GM12865 (cell line): ENCODE measurements around the gene ASPHD1.

Source experiments
- DNase-seq: peaks from one replicate; pipeline ENCODE4 v3.0.0; 2010; ENCODE audit warnings: low read depth
- H3K4me3 ChIP-seq: 2 replicates; pipeline ENCODE4 v1.5.1; 2011; ENCODE audit warnings: mild to moderate bottlenecking, low read depth, low read length, control low read depth
- TF ChIP-seq, protein P1 (sequence below): IDR thresholded peaks from 2 replicates; pipeline ENCODE4 v1.5.1; 2011; ENCODE audit warnings: low read length, control low read depth, low read depth, inconsistent platforms; ENCODE audit not compliant: insufficient read depth; ENCODE audit errors: missing control alignments

ASPHD1 gene

DNA sequence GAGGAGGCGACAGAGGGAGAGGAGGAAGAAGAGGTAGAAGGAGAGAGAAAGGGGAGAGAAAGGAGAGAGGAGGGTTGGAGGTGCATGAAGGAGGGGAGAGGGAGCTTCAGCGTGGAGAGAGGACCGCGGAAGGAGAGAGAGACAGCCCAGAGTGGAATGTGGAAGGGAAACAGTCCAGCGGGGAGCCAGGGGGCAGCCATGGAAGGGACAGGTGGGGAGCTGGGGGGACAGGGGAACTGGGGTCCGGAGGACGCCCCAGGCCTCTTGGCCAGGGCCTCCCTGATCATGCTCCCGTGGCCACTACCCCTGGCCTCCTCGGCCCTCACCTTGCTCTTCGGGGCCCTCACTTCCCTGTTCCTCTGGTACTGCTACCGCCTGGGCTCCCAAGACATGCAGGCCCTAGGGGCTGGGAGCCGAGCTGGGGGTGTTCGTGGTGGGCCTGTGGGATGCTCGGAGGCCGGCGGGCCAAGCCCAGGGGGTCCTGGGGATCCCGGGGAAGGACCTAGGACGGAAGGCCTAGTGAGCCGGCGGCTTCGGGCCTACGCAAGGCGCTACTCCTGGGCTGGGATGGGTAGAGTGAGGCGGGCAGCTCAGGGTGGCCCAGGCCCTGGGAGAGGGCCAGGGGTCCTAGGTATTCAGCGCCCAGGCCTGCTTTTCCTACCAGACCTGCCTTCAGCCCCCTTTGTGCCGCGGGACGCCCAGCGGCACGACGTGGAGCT lies 759 bp downstream of the ASPHD1 start:
- TF ChIP-seq, protein P1, sequence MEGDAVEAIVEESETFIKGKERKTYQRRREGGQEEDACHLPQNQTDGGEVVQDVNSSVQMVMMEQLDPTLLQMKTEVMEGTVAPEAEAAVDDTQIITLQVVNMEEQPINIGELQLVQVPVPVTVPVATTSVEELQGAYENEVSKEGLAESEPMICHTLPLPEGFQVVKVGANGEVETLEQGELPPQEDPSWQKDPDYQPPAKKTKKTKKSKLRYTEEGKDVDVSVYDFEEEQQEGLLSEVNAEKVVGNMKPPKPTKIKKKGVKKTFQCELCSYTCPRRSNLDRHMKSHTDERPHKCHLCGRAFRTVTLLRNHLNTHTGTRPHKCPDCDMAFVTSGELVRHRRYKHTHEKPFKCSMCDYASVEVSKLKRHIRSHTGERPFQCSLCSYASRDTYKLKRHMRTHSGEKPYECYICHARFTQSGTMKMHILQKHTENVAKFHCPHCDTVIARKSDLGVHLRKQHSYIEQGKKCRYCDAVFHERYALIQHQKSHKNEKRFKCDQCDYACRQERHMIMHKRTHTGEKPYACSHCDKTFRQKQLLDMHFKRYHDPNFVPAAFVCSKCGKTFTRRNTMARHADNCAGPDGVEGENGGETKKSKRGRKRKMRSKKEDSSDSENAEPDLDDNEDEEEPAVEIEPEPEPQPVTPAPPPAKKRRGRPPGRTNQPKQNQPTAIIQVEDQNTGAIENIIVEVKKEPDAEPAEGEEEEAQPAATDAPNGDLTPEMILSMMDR, result no peak
- H3K4me3 ChIP-seq, result no peak overlapping the region
- no peak for DNase-seq

DNA sequence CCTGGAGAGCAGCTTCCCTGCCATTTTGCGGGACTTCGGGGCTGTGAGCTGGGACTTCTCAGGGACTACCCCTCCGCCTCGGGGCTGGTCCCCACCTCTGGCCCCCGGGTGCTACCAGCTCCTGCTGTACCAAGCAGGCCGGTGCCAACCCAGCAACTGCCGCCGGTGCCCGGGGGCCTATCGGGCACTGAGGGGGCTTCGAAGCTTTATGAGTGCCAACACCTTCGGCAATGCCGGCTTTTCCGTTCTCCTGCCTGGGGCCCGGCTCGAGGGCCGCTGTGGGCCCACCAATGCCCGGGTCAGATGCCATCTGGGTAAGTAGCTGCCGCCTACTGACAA lies 1.3 kb downstream of the ASPHD1 start:
- no peak overlapping the region for H3K4me3 ChIP-seq
- DNase-seq, result no peak
- TF ChIP-seq, protein P1, result no peak

DNA sequence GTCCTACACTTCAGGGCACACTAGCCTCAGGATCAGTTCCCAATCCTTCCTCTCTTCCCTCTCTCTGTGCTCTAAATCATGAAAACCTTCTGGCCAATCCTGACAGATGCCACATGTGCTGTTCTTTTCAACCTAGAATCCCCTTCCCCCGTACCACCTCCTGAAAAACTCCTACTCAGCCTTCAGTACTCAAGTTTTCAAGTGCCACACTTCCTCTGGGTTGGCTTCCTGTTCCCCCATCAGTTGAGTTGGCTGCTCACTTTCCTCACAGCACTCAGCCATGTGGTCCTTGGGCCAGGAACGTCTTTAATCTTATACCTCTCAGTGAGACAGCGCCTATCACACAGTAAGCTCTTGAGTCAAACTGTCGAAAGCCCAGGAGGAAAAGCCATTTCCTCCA lies 3.3 kb downstream of the ASPHD1 start:
- no peak for DNase-seq
- no peak overlapping the region for H3K4me3 ChIP-seq
- TF ChIP-seq, protein P1, result no peak

DNA sequence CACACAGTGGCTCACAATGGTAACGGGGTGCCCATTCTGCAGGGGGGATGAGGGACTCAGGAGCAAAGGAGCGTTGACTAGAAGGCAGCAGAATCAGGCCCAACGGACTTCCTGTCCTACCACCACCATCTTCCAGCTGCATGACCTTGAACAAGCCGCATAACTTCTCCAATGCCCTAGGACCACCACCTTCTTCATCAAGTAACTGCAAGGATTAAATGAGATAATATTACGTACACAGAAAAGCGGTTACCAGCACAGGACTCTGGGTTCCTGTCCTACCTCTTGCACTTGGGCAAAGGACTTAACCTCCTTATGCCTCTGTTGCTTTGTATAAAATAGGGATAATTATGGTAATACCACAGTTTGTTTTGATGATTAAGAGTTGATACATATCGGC lies 4.7 kb downstream of the ASPHD1 start:
- TF ChIP-seq, protein P1, result no peak
- no peak overlapping the region for H3K4me3 ChIP-seq
- DNase-seq, result no peak

DNA sequence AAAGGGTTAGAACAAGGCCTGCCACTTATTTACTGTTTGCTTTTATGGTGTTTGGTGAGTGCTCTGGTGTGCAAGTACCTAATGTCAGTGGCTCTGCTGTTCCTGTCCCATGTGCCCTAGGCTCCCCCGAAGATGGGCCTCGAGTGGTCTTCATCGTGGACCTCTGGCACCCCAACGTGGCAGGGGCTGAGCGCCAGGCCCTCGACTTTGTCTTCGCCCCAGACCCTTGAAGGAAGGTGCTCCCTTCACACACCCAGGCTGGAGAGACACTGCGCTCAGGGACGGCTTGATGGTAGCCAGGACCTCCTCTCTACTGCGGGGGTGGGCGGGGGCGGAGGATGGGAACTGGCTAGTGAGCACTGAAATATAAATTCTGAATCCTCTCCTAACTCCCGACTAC lies 5.4 kb downstream of the ASPHD1 start:
- TF ChIP-seq, protein P1, result no peak
- no peak overlapping the region for H3K4me3 ChIP-seq
- no peak for DNase-seq

DNA sequence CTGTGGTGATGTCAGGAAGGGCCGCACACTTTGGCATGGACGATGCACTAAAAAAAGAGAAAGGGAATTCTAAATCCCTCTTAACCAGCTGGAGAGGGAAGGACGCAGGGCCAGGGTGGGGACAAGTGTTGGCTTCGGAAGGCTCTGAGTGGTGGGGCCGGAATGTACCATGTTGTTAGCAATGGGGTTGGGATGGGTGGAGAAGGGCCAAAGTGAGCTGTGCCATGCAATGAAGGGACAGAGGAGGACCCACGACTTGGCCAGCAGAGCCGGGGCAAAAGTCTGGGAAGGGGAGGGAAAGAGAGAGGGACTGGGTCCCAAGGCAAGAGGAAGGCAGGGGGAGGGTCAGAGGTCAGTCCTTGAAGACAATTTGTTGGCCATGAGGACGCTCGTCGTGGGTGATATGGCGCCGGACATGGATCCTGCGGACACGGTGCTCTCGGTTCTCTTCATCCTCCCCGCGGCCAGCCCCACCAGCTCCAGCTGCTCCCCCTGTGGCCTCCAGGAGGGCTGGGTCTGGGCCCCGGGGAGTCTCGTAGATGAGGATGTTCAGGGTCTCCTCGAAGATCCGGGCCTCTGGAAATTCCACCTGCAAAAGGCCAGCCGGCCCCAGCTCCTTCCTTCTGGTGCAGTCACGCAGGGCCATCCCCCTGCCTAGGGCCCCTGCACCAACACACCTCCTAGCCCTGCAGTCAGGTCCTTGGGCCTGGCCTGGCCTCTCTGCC lies 6.4 kb downstream of the ASPHD1 start:
- TF ChIP-seq, protein P1, result no peak
- DNase-seq, result no peak
- no peak overlapping the region for H3K4me3 ChIP-seq
